ENCODE results near the gene DYNC2H1.
A peak's percentile ranks its signal among the peaks of the same experiment; 100 is the strongest.

Gene DYNC2H1

GRCh38 chr11:103281301-103281700 is 172.1 kb downstream of the DYNC2H1 start:
- FAIRE-seq, result no peak

DNA sequence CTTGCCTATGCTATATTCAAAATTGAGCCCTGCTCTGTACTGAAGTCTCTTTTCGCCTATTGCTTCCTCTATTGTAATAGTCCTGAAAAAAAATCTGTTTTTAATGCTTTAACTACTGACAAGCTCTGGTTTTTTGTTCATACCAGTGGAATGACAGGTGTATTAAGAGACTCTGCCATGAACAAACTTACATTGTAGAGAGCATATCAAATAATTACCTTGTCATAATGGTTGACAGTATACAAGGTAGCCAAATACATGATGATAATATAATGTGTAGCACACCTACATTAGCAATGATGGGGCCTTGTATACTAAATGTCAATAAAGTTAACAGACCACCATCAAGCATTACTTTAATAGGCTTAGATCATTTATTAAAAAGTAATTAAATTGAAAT is 175.0 kb downstream of the DYNC2H1 start:
- FAIRE-seq, result no peak

DNA sequence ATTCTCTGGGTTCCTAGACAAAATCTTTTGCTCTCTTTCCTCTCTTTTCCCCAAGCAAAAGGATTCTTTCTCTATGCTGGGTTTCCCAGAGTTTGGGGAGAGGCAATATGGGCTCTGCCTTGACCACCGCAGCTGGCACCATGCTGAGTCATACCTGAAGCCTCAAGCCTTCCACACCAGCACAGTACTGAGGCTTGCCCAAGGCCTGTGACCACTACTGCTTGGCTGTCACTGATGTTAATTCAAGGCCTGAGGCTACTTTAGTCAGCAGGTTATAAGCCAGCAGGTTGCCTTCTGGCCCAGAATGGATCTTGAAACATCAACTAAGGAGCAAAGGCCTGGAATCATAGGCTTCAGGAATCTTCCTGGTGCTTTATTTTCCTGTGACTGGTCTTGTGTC is 185.3 kb downstream of the DYNC2H1 start:
- FAIRE-seq, result no peak

DNA sequence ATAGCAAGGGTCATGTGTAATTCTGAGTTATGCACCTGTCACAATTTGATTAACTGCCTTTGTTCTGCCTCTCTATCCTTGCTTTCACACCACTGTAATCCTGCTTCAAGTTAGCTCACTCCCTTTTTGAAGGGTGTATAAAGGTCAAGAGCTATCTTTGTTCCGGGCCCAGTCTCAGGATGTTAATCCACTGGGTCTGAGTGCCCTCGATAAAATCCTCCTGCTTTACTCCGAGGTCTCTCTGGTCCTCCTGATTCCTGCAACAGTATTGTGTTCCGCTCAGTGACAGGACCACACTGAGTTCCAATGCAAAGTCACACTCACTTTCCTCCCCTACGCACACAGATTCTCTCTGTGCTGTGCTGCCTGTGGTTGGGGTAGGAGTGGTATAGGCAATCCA is 186.5 kb downstream of the DYNC2H1 start:
- FAIRE-seq, result no peak

DNA sequence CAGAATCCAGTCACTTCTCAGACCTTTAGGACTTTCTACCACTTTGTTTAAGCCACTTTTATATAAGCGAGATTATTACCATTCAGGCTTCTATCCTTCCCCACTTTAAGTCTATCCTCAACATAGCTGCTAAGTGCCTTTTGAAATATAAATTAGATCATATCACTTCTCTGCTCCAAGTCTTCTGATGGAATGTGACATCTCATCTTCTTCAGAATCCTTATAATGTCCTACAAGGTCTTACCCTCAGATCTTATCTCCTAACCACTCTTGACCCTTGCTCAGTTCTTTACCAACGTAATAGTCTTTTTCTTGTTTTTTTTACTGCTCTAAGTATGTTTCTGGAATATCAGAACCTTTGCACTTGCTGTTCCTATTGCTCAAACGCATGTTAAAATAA is 188.7 kb downstream of the DYNC2H1 start:
- no peak for FAIRE-seq

DNA sequence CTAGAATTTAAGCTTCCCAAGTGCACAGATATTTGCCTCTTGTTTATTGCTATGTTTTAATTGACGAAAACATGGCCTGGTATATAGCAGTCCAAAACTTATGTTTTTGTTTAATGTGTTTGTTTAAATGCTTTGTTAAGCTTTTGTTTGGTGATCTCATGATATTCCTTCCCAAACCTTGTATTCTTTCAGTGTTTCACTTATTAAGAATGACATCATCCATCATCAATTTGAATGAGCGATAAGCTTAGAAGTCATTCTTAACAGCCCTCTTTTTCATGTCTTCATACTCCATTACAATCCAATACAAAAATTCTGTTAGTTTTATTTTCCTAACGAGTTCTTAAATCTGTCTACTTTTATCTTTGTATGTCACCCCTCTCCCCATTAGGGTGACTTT is 206.0 kb downstream of the DYNC2H1 start:
- no peak for FAIRE-seq

DNA sequence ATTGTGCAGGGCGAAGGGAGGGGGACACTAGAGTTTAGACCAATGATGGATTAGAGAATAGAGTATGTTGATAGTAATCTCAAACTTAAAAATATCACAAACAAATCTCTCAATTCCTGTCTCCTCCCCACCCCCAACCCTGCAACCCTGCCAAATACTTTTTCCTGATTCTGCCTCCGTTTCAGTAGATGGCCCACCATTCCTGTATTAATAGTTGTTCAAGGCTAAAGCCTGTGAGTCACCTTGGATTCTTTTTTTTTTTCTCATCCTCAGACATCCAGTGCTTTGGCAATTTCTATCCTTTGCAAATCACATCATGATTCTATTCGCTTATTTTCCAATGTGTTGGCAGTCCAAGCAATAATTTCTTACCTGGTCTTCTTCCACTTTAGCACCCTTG is 207.9 kb downstream of the DYNC2H1 start:
- no peak for FAIRE-seq

- no peak for FAIRE-seq
Observed at GRCh38 chr11:103322821-103323220, 213.6 kb downstream of the DYNC2H1 start.

- FAIRE-seq, result no peak
Observed at GRCh38 chr11:103325686-103326069, 216.5 kb downstream of the DYNC2H1 start.

GRCh38 chr11:103326070-103326794 is 217.0 kb downstream of the DYNC2H1 start:
- peak; percentile 72 for FAIRE-seq

DNA sequence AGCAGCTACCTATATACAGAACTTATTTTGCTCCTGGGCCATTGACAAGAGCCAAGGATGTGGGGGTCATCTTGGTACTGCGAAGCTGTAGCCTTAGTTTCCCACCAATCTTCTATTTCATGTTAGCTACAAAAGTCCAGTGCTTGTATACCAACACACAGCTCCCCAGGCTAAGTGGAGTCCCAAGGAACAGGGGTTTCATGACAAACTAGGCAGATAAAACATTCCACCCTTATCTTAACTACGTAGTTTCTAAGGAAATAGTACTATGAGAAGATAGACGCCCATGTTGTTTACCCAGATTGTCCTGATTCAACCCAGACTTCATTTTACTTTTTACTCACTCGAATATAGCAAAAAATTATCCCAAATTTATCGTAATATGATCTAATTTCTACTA is 218.5 kb downstream of the DYNC2H1 start:
- FAIRE-seq, result no peak

DNA sequence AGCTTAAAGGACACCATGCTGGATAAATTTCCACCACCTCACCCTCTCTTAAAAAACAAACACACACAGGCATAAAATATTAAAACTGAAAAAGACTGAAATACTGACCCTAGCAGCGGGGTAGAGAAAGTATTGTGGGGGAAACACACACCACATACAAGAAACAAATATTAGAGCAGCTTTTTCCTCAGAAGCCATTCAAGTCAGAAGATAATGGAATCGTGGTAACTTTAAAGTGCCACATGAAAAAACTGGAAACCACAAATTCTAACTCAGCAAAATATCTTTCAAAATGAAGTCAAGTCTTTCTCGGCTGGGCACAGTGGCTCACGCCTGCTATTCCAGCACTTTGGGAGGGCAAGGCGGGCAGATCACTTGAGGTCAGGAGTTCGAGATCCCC is 223.2 kb downstream of the DYNC2H1 start:
- no peak for FAIRE-seq

GRCh38 chr11:103338621-103339484 is 229.6 kb downstream of the DYNC2H1 start:
- FAIRE-seq, result no peak

DNA sequence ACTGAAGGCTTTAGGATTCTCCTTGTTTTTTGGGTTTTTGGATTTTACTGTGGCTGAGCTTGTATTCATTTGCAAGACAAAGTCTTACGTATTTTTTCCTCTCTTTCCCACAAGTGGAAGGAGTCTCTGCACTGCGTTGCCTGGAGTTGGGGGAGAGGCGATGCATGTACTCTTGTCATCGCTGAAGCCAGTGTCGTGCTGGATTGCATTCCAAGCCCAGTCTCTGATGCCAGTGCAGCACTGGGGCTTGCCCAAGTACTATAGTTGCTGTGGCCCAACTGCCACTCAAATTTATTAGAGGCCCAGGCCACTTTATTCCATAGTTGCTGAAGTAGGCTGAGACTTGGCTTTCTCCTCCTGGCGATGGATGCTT is 230.2 kb downstream of the DYNC2H1 start:
- no peak for FAIRE-seq

DNA sequence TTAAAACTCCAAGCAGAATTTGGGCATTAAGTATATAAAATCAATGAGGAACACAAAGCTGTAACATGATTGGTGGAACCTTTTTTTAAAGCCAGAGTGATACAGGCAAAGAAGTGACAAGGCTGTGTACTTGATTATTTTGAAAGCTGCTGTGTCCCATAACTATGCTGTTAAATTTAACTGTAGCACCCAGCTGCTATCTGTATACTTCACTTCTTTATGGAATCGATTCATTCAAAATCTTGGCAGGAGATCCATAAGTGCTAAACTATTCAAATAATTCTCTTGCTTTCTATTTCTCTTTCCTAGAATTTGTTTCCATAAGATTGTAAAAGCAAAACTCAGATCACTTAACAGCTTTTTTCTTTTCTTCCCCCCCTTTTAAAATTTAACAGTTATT is 231.7 kb downstream of the DYNC2H1 start:
- FAIRE-seq, result no peak

- FAIRE-seq, result no peak
Observed at GRCh38 chr11:103344886-103345285, 235.7 kb downstream of the DYNC2H1 start.

GRCh38 chr11:103349595-103349994 is 240.4 kb downstream of the DYNC2H1 start:
- FAIRE-seq, result no peak

DNA sequence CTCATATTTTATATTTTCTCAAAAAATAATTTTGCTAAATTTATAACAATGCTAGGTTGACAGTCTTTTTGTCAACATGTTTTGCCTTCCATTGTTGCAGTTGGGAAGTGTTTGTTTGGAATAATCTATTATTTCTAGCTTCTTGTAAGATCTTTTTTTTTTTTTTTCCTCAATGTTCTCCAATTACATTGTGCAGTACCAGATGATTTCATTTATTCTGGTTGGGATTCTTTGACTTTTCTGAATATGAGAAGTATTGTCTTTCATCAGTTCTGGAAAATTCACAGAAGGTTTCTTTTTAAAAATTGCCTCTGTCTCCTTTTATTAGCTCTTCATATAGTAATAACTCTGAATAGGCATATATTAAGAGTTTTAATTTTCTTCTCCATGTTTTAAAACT is 245.4 kb downstream of the DYNC2H1 start:
- no peak for FAIRE-seq

- FAIRE-seq, result no peak
Observed at GRCh38 chr11:103358251-103358650, 249.0 kb downstream of the DYNC2H1 start.

DNA sequence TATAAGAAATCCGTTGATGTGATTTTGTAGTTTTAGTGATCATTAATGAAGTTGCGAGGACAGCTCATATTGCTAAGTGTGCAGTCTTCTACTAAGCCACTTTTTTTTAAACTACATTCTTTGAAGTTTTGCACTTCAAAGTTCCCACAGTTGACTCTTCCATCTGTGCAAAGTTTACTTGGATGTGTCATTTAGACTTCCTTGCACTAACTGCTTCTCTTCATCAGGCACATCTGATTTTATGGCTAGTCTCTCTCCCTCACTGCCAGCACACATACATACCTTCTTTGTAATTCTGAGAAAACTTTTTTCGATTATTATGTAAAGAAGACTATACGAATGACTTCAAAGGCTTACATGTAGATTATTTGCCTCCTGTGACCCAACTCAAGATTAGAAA is 250.0 kb downstream of the DYNC2H1 start:
- no peak for FAIRE-seq

GRCh38 chr11:103364687-103365086 is 255.5 kb downstream of the DYNC2H1 start:
- FAIRE-seq, result no peak

DNA sequence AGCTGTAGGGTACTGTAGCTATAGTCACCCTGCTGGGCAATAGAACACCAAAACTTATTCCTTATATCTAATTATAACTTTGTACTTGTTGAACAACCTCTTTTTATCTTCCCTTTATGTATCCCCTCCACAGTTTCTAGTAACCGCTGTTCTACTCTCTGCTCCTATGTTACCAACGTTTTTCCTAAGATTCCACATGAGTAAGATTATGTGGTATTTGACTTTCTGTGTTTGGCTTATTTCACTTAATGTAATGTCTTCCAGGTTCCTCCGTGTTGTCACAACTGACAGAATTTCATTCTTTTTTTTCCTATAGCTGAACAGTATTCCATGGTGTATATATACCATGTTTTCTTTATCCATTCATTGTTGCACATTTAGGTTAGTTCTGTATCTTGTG is 258.4 kb downstream of the DYNC2H1 start:
- no peak for FAIRE-seq

- FAIRE-seq, result no peak
Observed at GRCh38 chr11:103368145-103368544, 258.9 kb downstream of the DYNC2H1 start.

GRCh38 chr11:103370076-103370475 is 260.9 kb downstream of the DYNC2H1 start:
- FAIRE-seq, result no peak

DNA sequence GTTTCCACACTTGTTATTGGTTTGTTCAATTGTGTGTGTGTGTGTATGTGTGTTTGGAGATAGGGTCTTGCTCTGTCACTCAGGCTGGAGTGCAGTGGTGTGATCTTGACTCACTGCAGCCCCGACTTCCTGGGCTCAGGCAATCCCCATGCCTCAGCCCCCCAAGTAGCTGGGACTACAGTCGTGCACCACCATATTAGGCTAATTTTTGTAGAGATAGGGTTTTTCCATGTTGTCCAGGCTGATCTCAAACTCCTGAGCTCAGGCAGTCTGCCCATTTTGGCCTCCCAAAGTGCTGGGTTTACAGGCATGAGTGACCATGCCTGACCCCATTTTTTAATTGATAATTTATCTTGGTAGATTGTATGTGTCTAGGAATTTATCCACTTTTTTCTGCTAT is 263.7 kb downstream of the DYNC2H1 start:
- no peak for FAIRE-seq

All from A204.1 (cell line).